LoVo (cell line): Measurements from ENCODE around the gene CRIM1.

ENCODE experiments used
- DNase-seq: peaks from one replicate; pipeline ENCODE4 v3.0.0-alpha.2; 2016; ENCODE audit warnings: low spot score

Gene CRIM1

DNA sequence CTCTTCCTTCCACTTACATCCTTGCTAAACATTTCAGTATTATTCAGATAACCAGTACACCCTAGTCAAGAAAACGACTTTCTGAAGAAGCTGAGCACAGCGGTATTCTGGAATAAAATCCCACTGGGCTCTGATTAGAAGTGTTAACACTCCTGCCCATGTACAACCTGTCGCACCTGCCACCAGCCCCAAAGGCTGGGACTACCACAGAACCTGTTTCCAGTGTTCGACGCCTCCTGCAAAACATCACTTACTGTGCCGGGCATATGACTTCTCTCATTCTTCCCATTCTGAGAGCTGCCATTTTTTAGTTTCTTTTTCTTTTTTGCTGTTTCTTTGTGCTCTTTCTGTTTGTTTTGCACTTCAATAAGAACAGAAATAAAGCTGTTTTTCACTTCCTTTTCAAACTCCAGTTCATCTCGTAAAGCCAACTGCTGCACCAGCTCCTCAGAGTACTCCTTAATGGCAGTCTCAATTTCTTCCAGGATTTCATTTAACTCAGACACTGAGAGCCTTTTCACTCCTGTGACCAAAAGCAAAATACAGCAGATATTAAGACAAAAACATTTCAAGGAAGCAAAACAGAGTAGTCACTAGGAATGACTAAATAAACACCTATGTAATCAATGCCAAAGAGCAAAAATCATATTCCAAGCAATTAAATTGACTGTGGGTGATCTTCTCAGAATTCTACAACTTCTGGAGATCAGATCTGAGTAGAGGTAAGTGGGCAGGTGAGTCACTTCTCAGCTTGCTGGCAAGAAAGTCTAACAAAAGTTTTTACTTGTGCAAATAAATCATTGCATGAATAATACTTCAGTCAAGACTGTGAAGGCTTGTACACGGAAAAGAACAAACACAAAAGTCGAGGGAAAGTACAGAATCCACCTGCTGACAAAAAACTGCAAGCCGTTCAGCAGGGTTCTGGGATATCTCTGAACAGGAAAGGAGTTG is 223.0 kb downstream of the CRIM1 start:
- DNase-seq: peak; percentile 51

GRCh38 chr2:36579297-36579664 is 223.7 kb downstream of the CRIM1 start:
- no peak for DNase-seq

GRCh38 chr2:36582538-36582937 is 227.0 kb downstream of the CRIM1 start:
- DNase-seq: no peak

- no peak for DNase-seq
These were observed 227.4 kb downstream of the CRIM1 start for GRCh38 chr2:36582951-36583350.

GRCh38 chr2:36584148-36584794 is 228.7 kb downstream of the CRIM1 start:
- no peak for DNase-seq

- no peak for DNase-seq
These were observed 231.1 kb downstream of the CRIM1 start for GRCh38 chr2:36586672-36587071.

DNA sequence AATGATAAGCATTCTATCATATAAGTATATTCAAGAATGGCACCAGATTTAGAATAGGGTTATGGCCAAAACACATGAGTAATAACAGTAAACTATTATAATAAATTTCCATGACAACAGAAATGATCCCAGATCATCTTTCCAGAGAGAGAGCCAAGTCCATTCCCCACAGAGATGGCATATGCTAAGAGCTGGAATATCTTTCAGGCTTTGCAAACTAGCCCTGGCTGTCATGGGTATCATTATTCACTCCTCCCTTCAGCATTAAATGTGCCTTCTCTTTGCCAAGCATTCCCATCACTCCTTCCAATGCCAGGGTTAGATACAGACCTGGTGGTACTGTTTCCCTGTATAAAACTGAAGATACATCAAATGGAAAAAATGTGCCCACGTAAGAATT is 231.5 kb downstream of the CRIM1 start:
- DNase-seq: no peak

DNA sequence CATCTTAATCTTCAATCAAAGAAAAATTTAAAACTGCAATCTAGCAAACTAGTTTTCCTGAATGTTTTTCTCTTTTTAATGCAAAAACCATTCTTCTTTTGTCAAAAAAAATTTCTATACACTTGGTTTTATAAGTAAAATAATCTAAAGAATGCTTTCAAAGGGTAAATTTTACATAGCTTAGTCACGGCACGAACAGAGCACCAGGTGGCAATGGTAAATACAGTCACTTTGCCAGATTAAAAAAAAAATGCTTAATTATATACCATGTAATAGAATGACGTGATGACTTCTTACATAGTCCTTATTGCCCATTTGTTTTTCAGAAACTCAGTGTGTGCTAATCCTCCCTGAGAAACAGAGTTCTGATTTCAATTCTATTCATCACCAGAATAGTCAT is 232.0 kb downstream of the CRIM1 start:
- no peak for DNase-seq

GRCh38 chr2:36589230-36589630 is 233.7 kb downstream of the CRIM1 start:
- DNase-seq: no peak

DNA sequence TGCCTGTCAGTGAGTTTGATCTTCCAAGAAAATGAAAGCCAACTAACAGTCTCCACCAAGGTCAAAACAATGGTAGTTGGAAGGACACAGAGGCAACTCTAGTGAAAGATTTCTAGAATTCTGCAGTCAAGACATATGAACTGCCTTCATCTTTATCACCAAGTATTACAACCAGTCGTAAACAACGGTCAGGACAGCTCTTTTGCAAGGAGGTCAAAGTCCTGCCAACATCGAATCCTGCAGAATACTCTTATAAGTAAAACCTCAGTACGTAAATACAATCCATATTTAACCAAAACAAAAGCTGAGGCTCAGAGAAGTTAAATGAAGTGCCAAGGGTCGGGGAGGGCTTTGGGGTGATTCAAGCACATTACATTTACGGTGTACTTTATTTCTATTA is 239.3 kb downstream of the CRIM1 start:
- peak; percentile 26 for DNase-seq

- no peak for DNase-seq
These were observed 240.8 kb downstream of the CRIM1 start for GRCh38 chr2:36596397-36596796.

- DNase-seq: no peak
These were observed 241.5 kb downstream of the CRIM1 start for GRCh38 chr2:36597003-36597531.

DNA sequence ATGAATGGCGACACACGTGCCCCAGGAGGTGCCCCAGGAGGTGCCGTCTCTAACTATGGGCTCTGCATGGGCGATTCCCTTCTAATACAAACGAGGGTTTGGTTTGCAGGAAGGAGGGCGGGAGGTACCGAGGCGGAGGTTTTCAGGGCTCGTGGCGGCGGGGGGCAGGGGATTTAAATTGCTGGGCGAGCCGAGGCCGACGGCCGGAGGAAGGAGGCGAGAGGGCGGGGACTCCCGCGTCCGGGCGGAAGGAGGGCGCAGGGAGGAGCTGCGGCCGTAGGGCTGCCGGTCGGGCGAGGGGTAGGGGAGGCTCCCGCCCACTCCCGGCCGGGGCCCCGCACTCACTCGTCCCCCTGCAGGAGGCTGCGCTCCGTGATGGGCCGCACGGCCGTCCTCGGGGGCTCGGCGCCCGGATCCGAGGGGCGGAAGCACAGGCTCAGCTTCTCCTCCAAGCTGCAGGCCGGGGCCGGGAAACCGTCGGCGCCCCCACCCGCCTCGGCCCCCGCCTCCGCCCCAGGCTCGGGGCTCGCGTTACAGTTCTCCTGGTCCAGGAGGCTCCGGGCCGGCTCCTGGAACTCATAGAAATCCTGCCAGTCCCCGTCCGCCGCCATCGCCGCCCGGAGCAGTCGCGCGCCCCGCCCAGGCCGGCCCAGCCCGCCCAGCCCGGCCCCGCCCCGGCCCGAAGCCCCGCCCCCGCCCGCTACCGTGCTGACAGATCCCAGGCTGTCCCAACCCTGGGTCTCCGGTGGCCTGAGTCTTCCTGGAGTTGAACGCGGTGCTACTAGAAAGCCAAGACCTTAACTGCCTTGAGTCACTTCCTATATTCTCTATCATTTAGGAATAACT is 242.2 kb downstream of the CRIM1 start, which contains the start of gene FEZ2:
TSS of gene FEZ2 (minus strand) at position 637 of the 846 bp plus-strand sequence. CDS start at position 611, 26 bp downstream.
- peak; percentile 81 for DNase-seq
